K562 (cell line): ENCODE measurements around the gene GPC3. TPM values are rescaled to one million over a fixed set of nuclear protein-coding genes. Genes with fewer than 3 reads are reported as not detected.

Experiments used
- ATAC-seq: fragments of 200-7000 bp; cut with Tn5 transposase; 3 replicates; pipeline ENCODE4 v1.9.1; 2020; ENCODE audit warnings: moderate library complexity
- BruUV-seq: library from RNA; stranded (reverse); fragments of 400-500 nt; replicated peaks from 2 replicates; lab custom pipeline; 2021; lab: Mats Ljungman, UMichigan
- CTCF ChIA-PET: fragments of 300-600 bp; formaldehyde crosslinking; extraction: SDS; loops from one replicate; lab custom pipeline; 2021; ENCODE audit warnings: low intra/inter-chr PET ratio; lab: Yijun Ruan, JAX
- POLR2A ChIA-PET: fragments of 300-600, 350-650 bp; sonication (Branson Sonifier 250); formaldehyde crosslinking; extraction: SDS; loops from one replicate; lab custom pipeline; 2021; ENCODE audit warnings: antibody characterized with exemption, inconsistent platforms; lab: Yijun Ruan, JAX
- DNase-seq, 4 experiments: peaks; one replicate each; pipeline versions ENCODE4 v3.0.0 to v3.0.0-alpha.2; 2011 to 2018; ENCODE audit warnings: low spot score in 3 of 4, mixed read lengths in 3 of 4; ENCODE audit errors: extremely low read depth in 1 of 4
- FAIRE-seq: peaks from 2 replicates; lab custom pipeline; 2011; peaks lifted over from hg19 to GRCh38; lab: Jason Lieb, UNC
- H2AFZ ChIP-seq: 2 replicates; pipeline ENCODE4 v1.6.0; 2011; ENCODE audit warnings: low read depth, low read length, control low read depth, inconsistent platforms
- H3K27ac ChIP-seq: fragments of 200-600 bp; 3 replicates; pipeline ENCODE4 v1.8.0; 2011; ENCODE audit warnings: low read depth, mild to moderate bottlenecking, control low read depth, inconsistent platforms, low read length, moderate library complexity, mixed read lengths; ENCODE audit errors: extremely low read depth
- H3K27me3 ChIP-seq, 2 experiments: fragments of 300-600 bp in 1 of 2; 2 replicates in 1 of 2; 3 replicates in 1 of 2; pipeline versions ENCODE4 v1.6.0 to v1.8.0; 2011; ENCODE audit warnings: inconsistent platforms in 2 of 2, low read length in 2 of 2, mild to moderate bottlenecking in 1 of 2, mixed read lengths in 1 of 2, moderate library complexity in 1 of 2; ENCODE audit not compliant: control insufficient read depth in 2 of 2, insufficient read depth in 2 of 2
- H3K36me3 ChIP-seq: fragments of 300-600 bp; 3 replicates; pipeline ENCODE4 v1.8.0; 2011; ENCODE audit warnings: mild to moderate bottlenecking, low read length, inconsistent platforms; ENCODE audit not compliant: control insufficient read depth, insufficient read depth
- H3K4me1 ChIP-seq, 2 experiments: fragments of 200-600 bp in 1 of 2; replicated peaks in 1 of 2; 2 replicates in 1 of 2; 3 replicates in 1 of 2; pipeline versions ENCODE4 v1.5.1 to v1.8.0; 2011; ENCODE audit warnings: inconsistent platforms in 2 of 2, low read length in 2 of 2, mild to moderate bottlenecking in 1 of 2, mixed read lengths in 1 of 2, moderate library complexity in 1 of 2; ENCODE audit not compliant: control insufficient read depth in 2 of 2, insufficient read depth in 2 of 2
- H3K4me2 ChIP-seq: 2 replicates; pipeline ENCODE4 v1.6.1; 2011; ENCODE audit warnings: low read length, control low read depth, inconsistent platforms, mixed read lengths; ENCODE audit not compliant: insufficient read depth
- H3K4me3 ChIP-seq: fragments of 200-600 bp; sonication (generic), shearing (Covaris generic); 2 replicates; pipeline ENCODE4 v1.5.1; 2016; ENCODE audit warnings: control low read depth, inconsistent platforms
- H3K79me2 ChIP-seq: fragments of 200-600 bp; 3 replicates; pipeline ENCODE4 v1.8.0; 2011; ENCODE audit warnings: low read length, inconsistent platforms; ENCODE audit not compliant: control insufficient read depth, insufficient read depth
- H3K9ac ChIP-seq, 2 experiments: 2 replicates each; pipeline versions ENCODE4 v1.6.0 to v1.6.1; 2011; ENCODE audit warnings: low read depth in 2 of 2, low read length in 2 of 2, control low read depth in 1 of 2, inconsistent platforms in 1 of 2, mild to moderate bottlenecking in 1 of 2, mixed read lengths in 1 of 2; ENCODE audit not compliant: insufficient read depth in 1 of 2
- H3K9me1 ChIP-seq: one replicate; pipeline ENCODE4 v1.6.0; 2011; ENCODE audit warnings: inconsistent platforms, mild to moderate bottlenecking, low read length, moderate library complexity; ENCODE audit not compliant: control insufficient read depth, insufficient read depth
- H3K9me3 ChIP-seq: replicated peaks from 2 replicates; pipeline ENCODE4 v1.5.1; 2011; ENCODE audit warnings: low read depth, low read length, inconsistent platforms; ENCODE audit not compliant: control insufficient read depth, insufficient read depth
- H4K20me1 ChIP-seq: replicated peaks from 2 replicates; pipeline ENCODE4 v1.6.1; 2011; ENCODE audit warnings: low read length, inconsistent platforms, mixed read lengths; ENCODE audit not compliant: control insufficient read depth, insufficient read depth
- FIP1L1 ChIP-seq: fragments of 200-400 bp; formaldehyde crosslinking; IDR thresholded peaks from 2 replicates; pipeline ENCODE4 v1.6.1; 2018; ENCODE audit warnings: mild to moderate bottlenecking, low read depth, low read length; ENCODE audit not compliant: poor library complexity, severe bottlenecking
- HMG20A ChIP-seq: fragments of 450-650 bp; formaldehyde crosslinking; conservative IDR thresholded peaks from 2 replicates; pipeline ENCODE4 v1.4.0; 2020; ENCODE audit warnings: mild to moderate bottlenecking, mixed read lengths
- KDM2B ChIP-seq: fragments of 250-450 bp; sonication (Bioruptor Pico); IDR thresholded peaks from 2 replicates; pipeline ENCODE4 v1.8.0; 2021; ENCODE audit warnings: mild to moderate bottlenecking, moderate library complexity
- ZKSCAN3 ChIP-seq: fragments of 250-450 bp; sonication (Bioruptor Pico); IDR thresholded peaks from 2 replicates; pipeline ENCODE4 v1.4.0; 2020
- WGBS: fragments of 100-300 bp; shearing (Covaris generic); methylation state at CpG from one replicate; pipeline ENCODE4 v1.1.6; 2016; ENCODE audit warnings: low coverage, mixed read lengths; ENCODE audit not compliant: insufficient coverage; ENCODE audit errors: missing lambda C conversion rate; 5-methylcytosine and 5-hydroxymethylcytosine counted together
- in situ Hi-C: fragments of 300-500 bp; cut with MboI; formaldehyde crosslinking; loops from 4 replicates; pipeline ENCODE4 v1.15.0; 2018; ENCODE audit warnings: inconsistent platforms, mixed read lengths
- intact Hi-C: fragments of 100-400 bp; cut with micrococcal nuclease; formaldehyde crosslinking; loops from 2 replicates; pipeline ENCODE4 v1.14.2; 2022
- polyA plus RNA-seq, 8 experiments: library from polyadenylated mRNA; depleted of rRNA in 4 of 8; stranded (reverse) in 5 of 8; unstranded in 3 of 8; fragments of >200 nt; fragmentation: Nextera tagmentation in 2 of 8; fragmentation: Illumina TruSeq in 1 of 8; extraction: Ambion mirVana in 2 of 8; extraction: Trizol in 1 of 8; gene quantifications; 2 replicates each; pipeline versions ENCODE4 v1.2.1 to v1.2.3, GENCODE V29; 2011 to 2014; ENCODE audit warnings: inconsistent platforms in 1 of 8, missing spikeins in 1 of 8
- total RNA-seq, 7 experiments: library from RNA; depleted of rRNA in 6 of 7; stranded (reverse); fragments of >200 nt in 6 of 7; fragmentation: Illumina TruSeq in 2 of 7; extraction: Trizol in 2 of 7; gene quantifications; 2 replicates each; pipeline versions ENCODE4 v1.2.1 to v1.2.3, GENCODE V29; 2011 to 2021; ENCODE audit warnings: low replicate concordance in 1 of 7
- TF ChIP-seq, protein P1 (sequence below): fragments of 450-650 bp; conservative IDR thresholded peaks from 2 replicates; pipeline ENCODE4 v1.6.1; 2016; ENCODE audit warnings: missing genetic modification characterization, low read depth, mild to moderate bottlenecking, missing compliant biosample characterization, moderate library complexity
- TF ChIP-seq, protein P2 (sequence below), 3 experiments: fragments of 200-800 bp in 1 of 3; fragments of 250-450 bp in 1 of 3; fragments of 450-650 bp in 1 of 3; sonication (Bioruptor Pico) in 1 of 3; sonication (Bioruptor generic) in 1 of 3; formaldehyde crosslinking in 1 of 3; IDR thresholded peaks; 2 replicates each; pipeline versions ENCODE4 v1.6.1 to v1.8.0; 2016 to 2022; ENCODE audit warnings: mild to moderate bottlenecking in 2 of 3, missing genetic modification characterization in 2 of 3, missing compliant biosample characterization in 1 of 3, moderate library complexity in 1 of 3
- TF ChIP-seq, protein P3 (sequence below): fragments of 450-650 bp; formaldehyde crosslinking; IDR thresholded peaks from 2 replicates; pipeline ENCODE4 v1.4.0; 2020; ENCODE audit warnings: mild to moderate bottlenecking, moderate library complexity

The GPC3 gene
- total and polyA plus RNA-seq, 9 of the 15 experiments (the other 6 are each of a cell fraction or from before 2014, with no cell fraction given) = 0.42 TPM; not detected in 8

DNA sequence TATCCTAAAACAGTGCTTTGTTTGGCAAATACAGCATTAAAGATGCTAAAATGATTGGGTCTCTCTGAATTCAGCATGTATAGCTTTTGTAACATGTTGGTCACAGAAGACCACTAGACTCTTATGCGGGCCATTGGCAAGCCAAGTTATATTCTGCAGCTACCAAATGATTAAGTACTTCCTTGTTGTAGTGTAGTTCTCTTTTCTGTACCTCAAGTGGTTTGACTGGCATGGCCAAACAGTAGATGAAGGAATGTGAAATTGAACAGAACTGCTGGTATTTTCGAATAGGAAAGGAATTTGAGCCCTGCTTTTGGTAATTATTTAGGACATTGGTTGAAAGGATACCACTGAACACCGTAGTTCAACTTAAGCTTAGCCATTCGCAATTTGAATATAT is 376.2 kb downstream of the GPC3 start:
- CTCF ChIA-PET = no interaction called here
- 0% methylated on average over 4 of the region's 4 CpGs for WGBS
- no peak overlapping the region for H3K4me3 ChIP-seq
- no peaks in the 10 kb centered on the region for H3K9me1 ChIP-seq
- H3K9ac ChIP-seq = no peak overlapping the region
- ATAC-seq = no peak
- no peak for TF ChIP-seq HMG20A (CRISPR knock-in tag)
- TF ChIP-seq, all 486 proteins: peak for 0
- FAIRE-seq (no peak), DNase-seq (no peak)
- BruUV-seq = no TSS peak
- Histone ChIP-seq H2AFZ (no peak overlapping the region), H3K27ac (no peak overlapping the region), H3K4me1 (no peaks in the 10 kb centered on the region), H3K9me3 (no peaks in the 10 kb centered on the region), H3K36me3 (no peaks in the 10 kb centered on the region), H4K20me1 (no peaks in the 10 kb centered on the region), H3K79me2 (no peaks in the 10 kb centered on the region), H3K27me3 (no peaks in the 10 kb centered on the region), H3K4me2 (no peak overlapping the region)
- intact Hi-C loops (no loop called here), in situ Hi-C loops (no loop called here)
- POLR2A ChIA-PET = interaction anchor here (0.7 kb wide), 1 partner anchor 660 kb away, joined by 3 read pairs; no protein-coding TSS in a partner anchor

DNA sequence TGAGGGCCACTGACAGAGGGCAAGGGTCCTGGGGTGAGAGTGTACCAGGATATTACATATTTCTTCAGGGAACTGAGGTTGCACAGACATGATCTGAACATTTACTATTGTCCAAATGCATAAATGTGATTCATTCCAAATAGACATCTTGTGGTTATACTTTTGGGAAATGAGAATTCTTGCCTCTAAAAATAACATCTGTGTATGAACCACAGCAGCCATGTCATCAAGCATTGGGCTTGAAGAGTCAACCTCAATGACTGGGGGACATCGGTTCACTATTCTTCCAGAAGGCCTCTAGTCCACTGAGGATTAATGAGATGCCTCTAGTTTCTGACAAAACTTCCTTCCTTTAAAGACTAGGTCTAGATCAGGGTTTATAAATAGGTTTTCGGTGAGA is 377.0 kb downstream of the GPC3 start:
- no peaks in the 10 kb centered on the region for H3K79me2 ChIP-seq
- H3K4me2 ChIP-seq = no peak overlapping the region
- H3K36me3 ChIP-seq = no peaks in the 10 kb centered on the region
- no peak overlapping the region for H3K9ac ChIP-seq
- no peaks in the 10 kb centered on the region for H3K4me1 ChIP-seq
- no peak overlapping the region for H3K27ac ChIP-seq
- 0% methylated on average over 2 of the region's 2 CpGs for WGBS
- FAIRE-seq (no peak), DNase-seq (no peak), ATAC-seq (no peak)
- no peaks in the 10 kb centered on the region for H4K20me1 ChIP-seq
- no peaks in the 10 kb centered on the region for H3K27me3 ChIP-seq
- H3K9me3 ChIP-seq = no peaks in the 10 kb centered on the region
- BruUV-seq = no TSS peak
- no peaks in the 10 kb centered on the region for H3K9me1 ChIP-seq
- no peak overlapping the region for H2AFZ ChIP-seq
- no peak overlapping the region for H3K4me3 ChIP-seq
- ChIA-PET CTCF (no interaction called here), POLR2A (no interaction called here)
- in situ Hi-C loops (no loop called here), intact Hi-C loops (no loop called here)
- TF ChIP-seq, protein P1, sequence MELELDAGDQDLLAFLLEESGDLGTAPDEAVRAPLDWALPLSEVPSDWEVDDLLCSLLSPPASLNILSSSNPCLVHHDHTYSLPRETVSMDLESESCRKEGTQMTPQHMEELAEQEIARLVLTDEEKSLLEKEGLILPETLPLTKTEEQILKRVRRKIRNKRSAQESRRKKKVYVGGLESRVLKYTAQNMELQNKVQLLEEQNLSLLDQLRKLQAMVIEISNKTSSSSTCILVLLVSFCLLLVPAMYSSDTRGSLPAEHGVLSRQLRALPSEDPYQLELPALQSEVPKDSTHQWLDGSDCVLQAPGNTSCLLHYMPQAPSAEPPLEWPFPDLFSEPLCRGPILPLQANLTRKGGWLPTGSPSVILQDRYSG (tag) = no peak
- TF ChIP-seq KDM2B (CRISPR knock-in tag) (no peak), ZKSCAN3 (CRISPR knock-in tag) (no peak), FIP1L1 (no peak)
- TF ChIP-seq, protein P2, sequence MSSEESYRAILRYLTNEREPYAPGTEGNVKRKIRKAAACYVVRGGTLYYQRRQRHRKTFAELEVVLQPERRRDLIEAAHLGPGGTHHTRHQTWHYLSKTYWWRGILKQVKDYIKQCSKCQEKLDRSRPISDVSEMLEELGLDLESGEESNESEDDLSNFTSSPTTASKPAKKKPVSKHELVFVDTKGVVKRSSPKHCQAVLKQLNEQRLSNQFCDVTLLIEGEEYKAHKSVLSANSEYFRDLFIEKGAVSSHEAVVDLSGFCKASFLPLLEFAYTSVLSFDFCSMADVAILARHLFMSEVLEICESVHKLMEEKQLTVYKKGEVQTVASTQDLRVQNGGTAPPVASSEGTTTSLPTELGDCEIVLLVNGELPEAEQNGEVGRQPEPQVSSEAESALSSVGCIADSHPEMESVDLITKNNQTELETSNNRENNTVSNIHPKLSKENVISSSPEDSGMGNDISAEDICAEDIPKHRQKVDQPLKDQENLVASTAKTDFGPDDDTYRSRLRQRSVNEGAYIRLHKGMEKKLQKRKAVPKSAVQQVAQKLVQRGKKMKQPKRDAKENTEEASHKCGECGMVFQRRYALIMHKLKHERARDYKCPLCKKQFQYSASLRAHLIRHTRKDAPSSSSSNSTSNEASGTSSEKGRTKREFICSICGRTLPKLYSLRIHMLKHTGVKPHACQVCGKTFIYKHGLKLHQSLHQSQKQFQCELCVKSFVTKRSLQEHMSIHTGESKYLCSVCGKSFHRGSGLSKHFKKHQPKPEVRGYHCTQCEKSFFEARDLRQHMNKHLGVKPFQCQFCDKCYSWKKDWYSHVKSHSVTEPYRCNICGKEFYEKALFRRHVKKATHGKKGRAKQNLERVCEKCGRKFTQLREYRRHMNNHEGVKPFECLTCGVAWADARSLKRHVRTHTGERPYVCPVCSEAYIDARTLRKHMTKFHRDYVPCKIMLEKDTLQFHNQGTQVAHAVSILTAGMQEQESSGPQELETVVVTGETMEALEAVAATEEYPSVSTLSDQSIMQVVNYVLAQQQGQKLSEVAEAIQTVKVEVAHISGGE (CRISPR knock-in tag; IDR thresholded peaks at IDR 0.05) = no peak
- TF ChIP-seq, protein P3, sequence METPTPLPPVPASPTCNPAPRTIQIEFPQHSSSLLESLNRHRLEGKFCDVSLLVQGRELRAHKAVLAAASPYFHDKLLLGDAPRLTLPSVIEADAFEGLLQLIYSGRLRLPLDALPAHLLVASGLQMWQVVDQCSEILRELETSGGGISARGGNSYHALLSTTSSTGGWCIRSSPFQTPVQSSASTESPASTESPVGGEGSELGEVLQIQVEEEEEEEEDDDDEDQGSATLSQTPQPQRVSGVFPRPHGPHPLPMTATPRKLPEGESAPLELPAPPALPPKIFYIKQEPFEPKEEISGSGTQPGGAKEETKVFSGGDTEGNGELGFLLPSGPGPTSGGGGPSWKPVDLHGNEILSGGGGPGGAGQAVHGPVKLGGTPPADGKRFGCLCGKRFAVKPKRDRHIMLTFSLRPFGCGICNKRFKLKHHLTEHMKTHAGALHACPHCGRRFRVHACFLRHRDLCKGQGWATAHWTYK = no peak
